GM23338 (cell line): Measurements from ENCODE around the gene SRPRA. TPM values are rescaled to one million over a fixed set of nuclear protein-coding genes. Genes with fewer than 3 reads are reported as not detected.

Experiments
- ATAC-seq: fragments of 200-7000 bp; cut with Tn5 transposase; 3 replicates; pipeline ENCODE4 v1.9.1; 2020
- DNase-seq: peaks from one replicate; pipeline ENCODE4 v3.0.0-alpha.2; 2015; ENCODE audit warnings: low spot score
- H2AFZ ChIP-seq: fragments of 200-600 bp; sonication (generic); 2 replicates; pipeline ENCODE4 v1.8.0; 2016; ENCODE audit warnings: antibody characterized with exemption, mild to moderate bottlenecking, moderate library complexity
- H3F3A ChIP-seq: fragments of 200-600 bp; sonication (generic); replicated peaks from 2 replicates; pipeline ENCODE4 v1.8.0; 2017; ENCODE audit warnings: antibody characterized with exemption, mixed run types, low read depth
- H3K27ac ChIP-seq: fragments of 200-600 bp; sonication (generic); 2 replicates; pipeline ENCODE4 v1.6.1; 2016; ENCODE audit warnings: low read depth
- H3K27me3 ChIP-seq: fragments of 200-600 bp; sonication (generic); 2 replicates; pipeline ENCODE4 v1.8.0; 2016; ENCODE audit warnings: mild to moderate bottlenecking, mixed run types, moderate library complexity; ENCODE audit not compliant: insufficient read depth
- H3K36me3 ChIP-seq: fragments of 200-600 bp; sonication (generic); 2 replicates; pipeline ENCODE4 v1.8.0; 2016; ENCODE audit warnings: mild to moderate bottlenecking; ENCODE audit not compliant: insufficient read depth
- H3K4me1 ChIP-seq: fragments of 200-600 bp; sonication (generic); 2 replicates; pipeline ENCODE4 v1.8.0; 2016; ENCODE audit warnings: mild to moderate bottlenecking, moderate library complexity; ENCODE audit not compliant: insufficient read depth
- H3K4me2 ChIP-seq: fragments of 200-600 bp; sonication (generic); 2 replicates; pipeline ENCODE4 v1.7.1; 2017; ENCODE audit warnings: mixed run types
- H3K4me3 ChIP-seq: fragments of 200-600 bp; sonication (generic); 2 replicates; pipeline ENCODE4 v1.6.1; 2016; ENCODE audit warnings: mixed run types
- H3K79me2 ChIP-seq: fragments of 200-600 bp; sonication (generic); replicated peaks from 2 replicates; pipeline ENCODE4 v1.8.0; 2017; ENCODE audit warnings: mild to moderate bottlenecking; ENCODE audit not compliant: insufficient read depth
- H3K9me2 ChIP-seq: fragments of 200-600 bp; sonication (generic); 2 replicates; pipeline ENCODE4 v1.8.0; 2017; ENCODE audit not compliant: insufficient read depth
- H4K20me1 ChIP-seq: fragments of 200-600 bp; sonication (generic); replicated peaks from 2 replicates; pipeline ENCODE4 v1.8.0; 2017; ENCODE audit warnings: mild to moderate bottlenecking; ENCODE audit not compliant: insufficient read depth
- H3K27ac Mint-ChIP-seq: 2 replicates; pipeline ENCODE4 v1.8.0; 2020; ENCODE audit warnings: inconsistent platforms, mild to moderate bottlenecking, moderate library complexity, mixed read lengths
- H3K27me3 Mint-ChIP-seq: 3 replicates; pipeline ENCODE4 v1.8.0; 2022; ENCODE audit warnings: low read depth, mild to moderate bottlenecking, moderate library complexity, mixed read lengths, inconsistent platforms; ENCODE audit not compliant: insufficient read depth, poor library complexity
- H3K36me3 Mint-ChIP-seq: 3 replicates; pipeline ENCODE4 v1.8.0; 2021; ENCODE audit warnings: low read depth, mild to moderate bottlenecking, inconsistent platforms, moderate library complexity, mixed read lengths
- H3K4me1 Mint-ChIP-seq: 3 replicates; pipeline ENCODE4 v1.8.0; 2020; ENCODE audit warnings: mild to moderate bottlenecking, inconsistent platforms, mixed read lengths
- H3K4me3 Mint-ChIP-seq: 3 replicates; pipeline ENCODE4 v1.8.0; 2021; ENCODE audit warnings: moderate library complexity, mild to moderate bottlenecking, inconsistent platforms, mixed read lengths
- H3K9me3 Mint-ChIP-seq: 3 replicates; pipeline ENCODE4 v1.8.0; 2020; ENCODE audit warnings: moderate library complexity, mild to moderate bottlenecking, inconsistent platforms, mixed read lengths
- CTCF ChIP-seq, 2 experiments: fragments of 200-600 bp in 1 of 2; sonication (generic) in 1 of 2; conservative IDR thresholded peaks; 2 replicates each; pipeline versions ENCODE4 v1.5.1 to v1.6.1; 2016 to 2017; ENCODE audit warnings: antibody characterized with exemption in 2 of 2, low read depth in 2 of 2, mild to moderate bottlenecking in 2 of 2, moderate library complexity in 1 of 2
- ETS1 ChIP-seq: IDR thresholded peaks from 2 replicates; pipeline ENCODE4 v1.6.1; 2016; ENCODE audit warnings: antibody characterized with exemption
- EZH2 ChIP-seq: fragments of 200-600 bp; sonication (generic); IDR thresholded peaks from one replicate; pipeline ENCODE4 v1.8.0; 2017; ENCODE audit warnings: antibody characterized with exemption, mild to moderate bottlenecking, low read depth; ENCODE audit not compliant: unreplicated experiment
- EZH2phosphoT487 ChIP-seq: fragments of 200-600 bp; sonication (generic); IDR thresholded peaks from one replicate; pipeline ENCODE4 v1.8.1; 2018; ENCODE audit warnings: antibody characterized with exemption; ENCODE audit not compliant: unreplicated experiment
- JUNB ChIP-seq: IDR thresholded peaks from one replicate; pipeline ENCODE4 v1.6.1; 2016; ENCODE audit warnings: antibody characterized with exemption; ENCODE audit not compliant: unreplicated experiment
- REST ChIP-seq: IDR thresholded peaks from one replicate; pipeline ENCODE4 v1.6.1; 2018; ENCODE audit warnings: antibody characterized with exemption; ENCODE audit not compliant: unreplicated experiment
- STAT1 ChIP-seq: IDR thresholded peaks from one replicate; pipeline ENCODE4 v1.6.1; 2016; ENCODE audit warnings: antibody characterized with exemption; ENCODE audit not compliant: unreplicated experiment
- ZNF114 ChIP-seq: fragments of 250-450 bp; sonication (Bioruptor Pico); IDR thresholded peaks from 2 replicates; pipeline ENCODE4 v1.5.0; 2020; ENCODE audit warnings: mild to moderate bottlenecking, moderate library complexity
- polyA plus RNA-seq: library from polyadenylated mRNA; unstranded; fragments of >200 nt; fragmentation: Nextera tagmentation; extraction: Ambion mirVana; gene quantifications from 2 replicates; pipeline ENCODE4 v1.2.1, GENCODE V29; 2016
- total RNA-seq: library from RNA; depleted of rRNA; stranded (reverse); fragments of >200 nt; shearing (Covaris generic); gene quantifications from 2 replicates; pipeline ENCODE4 v1.2.3, GENCODE V29; 2014

SRPRA gene
- total and polyA plus RNA-seq, 2 experiments from 2014 or later = 27.1 to 53.2 TPM

- no peak for DNase-seq
- no peak overlapping the region for H3K27ac Mint-ChIP-seq
- no peaks in the 10 kb centered on the region for H3K4me1 ChIP-seq
Observed at GRCh38 chr11:126288237-126288636, 19.5 kb upstream of the SRPRA start.

More at GRCh38 chr11:126288237-126288636, 19.5 kb upstream of the SRPRA start:
- H3K27ac ChIP-seq = no peak overlapping the region
- H4K20me1 ChIP-seq = 0 out of 2 replicates have a peak, but pooled peaks cover 4% of the 10 kb centered on the region
- no peak overlapping the region for H3K4me3 ChIP-seq
- Mint-ChIP-seq H3K4me3 (no peak overlapping the region), H3K27me3 (peaks cover 12% of the 10 kb centered on the region), H3K4me1 (peaks cover 3% of the 10 kb centered on the region; the same call in 2 of the 3 replicates), H3K36me3 (peaks cover 4% of the 10 kb centered on the region), H3K9me3 (no peaks in the 10 kb centered on the region)
- no peaks in the 10 kb centered on the region for H3K79me2 ChIP-seq
- no peaks in the 10 kb centered on the region for H3K36me3 ChIP-seq
- no peaks in the 10 kb centered on the region for H3K9me2 ChIP-seq
- ATAC-seq = no peak
- no peak overlapping the region for H2AFZ ChIP-seq
- H3K4me2 ChIP-seq = no peak overlapping the region
- peaks cover 5% of the 10 kb centered on the region; the same call in 1 of the 2 replicates for H3K27me3 ChIP-seq
- H3F3A ChIP-seq = peaks cover 9% of the 10 kb centered on the region; the same call in 1 of the 2 replicates
- TF ChIP-seq ZNF114 = no peak
- no peak for TF ChIP-seq JUNB
- TF ChIP-seq STAT1 = no peak
- TF ChIP-seq EZH2 = no peak
- TF ChIP-seq CTCF (conservative IDR thresholded peaks at IDR 0.05; ENCODE audit: low read depth in 2 of 2) = no peak
- no peak for TF ChIP-seq EZH2phosphoT487
- TF ChIP-seq REST = no peak
- no peak for TF ChIP-seq ETS1
